HG03039 (cell line): ENCODE measurements around the gene ANKFN1.

Experiments used
- ATAC-seq: cut with Tn5 transposase; IDR thresholded peaks from one replicate; pipeline ENCODE4 v1.9.1; 2021; ENCODE audit warnings: mild to moderate bottlenecking, moderate library complexity; ENCODE audit not compliant: unreplicated experiment

Gene ANKFN1

DNA sequence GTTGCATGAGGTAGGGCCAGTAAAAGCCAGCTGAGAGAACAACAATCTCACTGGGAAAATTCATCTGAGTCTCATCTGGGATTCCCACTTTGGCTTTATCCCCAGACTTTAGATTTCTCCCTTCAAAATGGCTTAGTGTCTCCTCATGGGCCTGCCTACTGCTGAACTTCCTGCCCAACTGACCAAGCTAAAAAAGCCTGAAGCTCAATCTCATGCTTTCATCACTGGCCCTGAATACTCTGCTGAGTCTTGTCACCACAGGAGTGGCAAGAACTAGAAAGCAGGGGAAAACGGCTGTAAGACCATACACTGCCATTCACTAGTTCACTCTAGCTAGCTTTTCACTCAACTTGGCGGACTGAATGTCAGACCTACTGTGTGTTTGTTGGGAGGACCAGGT, 343.9 kb downstream of the ANKFN1 start:
- ATAC-seq: no peak

DNA sequence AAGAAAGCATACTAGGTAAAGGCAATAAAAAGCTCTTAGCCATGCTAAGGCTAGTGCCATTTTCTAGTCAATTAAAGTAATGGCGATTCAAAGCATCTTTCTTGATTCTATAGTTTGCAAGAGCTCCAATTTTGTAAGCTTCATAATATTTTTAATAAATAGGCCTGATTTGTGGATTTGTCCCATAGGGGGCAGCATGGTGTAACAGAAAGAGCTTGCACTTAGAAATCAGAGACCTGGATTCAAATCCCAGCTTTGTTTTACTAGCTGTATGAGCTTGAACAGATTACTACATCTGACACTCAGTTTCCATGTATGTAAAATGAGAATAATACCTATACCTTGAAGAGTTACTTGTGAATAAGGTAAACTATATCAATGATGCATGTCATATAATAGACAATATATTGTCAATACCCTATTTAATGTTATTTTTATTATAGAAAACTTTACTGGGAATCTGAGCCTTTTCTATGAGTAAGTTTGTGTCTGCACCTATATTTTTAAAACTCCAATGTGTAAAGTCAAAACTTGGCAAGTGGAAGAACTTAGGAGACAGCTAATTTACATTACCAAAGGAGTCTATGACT, 346.6 kb downstream of the ANKFN1 start:
- ATAC-seq: no peak

DNA sequence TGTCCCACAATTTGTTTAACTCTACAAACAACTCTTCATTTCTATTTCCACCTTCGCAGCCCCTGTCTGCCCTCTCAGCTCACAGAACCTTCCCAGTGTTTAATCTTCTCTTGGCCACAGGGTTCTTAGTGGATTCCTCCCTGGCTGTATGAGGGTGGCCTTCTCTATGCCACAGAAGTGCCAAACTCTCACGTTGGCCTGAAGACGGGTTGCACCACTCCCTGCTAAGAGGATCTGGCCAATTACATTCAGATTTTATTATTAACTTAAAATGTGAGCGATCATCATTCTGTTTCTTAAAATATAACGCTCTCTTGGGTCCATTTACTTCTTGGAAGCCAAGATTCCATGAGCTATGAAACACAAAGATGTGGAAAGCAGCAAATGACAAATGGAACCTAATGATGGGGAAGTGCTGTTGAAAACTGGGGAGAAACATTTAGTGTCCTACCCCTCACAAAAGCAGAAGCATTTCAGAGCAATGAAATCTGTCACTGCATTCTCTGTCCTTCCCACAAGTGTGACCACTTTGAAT, 348.9 kb downstream of the ANKFN1 start:
- ATAC-seq: no peak

DNA sequence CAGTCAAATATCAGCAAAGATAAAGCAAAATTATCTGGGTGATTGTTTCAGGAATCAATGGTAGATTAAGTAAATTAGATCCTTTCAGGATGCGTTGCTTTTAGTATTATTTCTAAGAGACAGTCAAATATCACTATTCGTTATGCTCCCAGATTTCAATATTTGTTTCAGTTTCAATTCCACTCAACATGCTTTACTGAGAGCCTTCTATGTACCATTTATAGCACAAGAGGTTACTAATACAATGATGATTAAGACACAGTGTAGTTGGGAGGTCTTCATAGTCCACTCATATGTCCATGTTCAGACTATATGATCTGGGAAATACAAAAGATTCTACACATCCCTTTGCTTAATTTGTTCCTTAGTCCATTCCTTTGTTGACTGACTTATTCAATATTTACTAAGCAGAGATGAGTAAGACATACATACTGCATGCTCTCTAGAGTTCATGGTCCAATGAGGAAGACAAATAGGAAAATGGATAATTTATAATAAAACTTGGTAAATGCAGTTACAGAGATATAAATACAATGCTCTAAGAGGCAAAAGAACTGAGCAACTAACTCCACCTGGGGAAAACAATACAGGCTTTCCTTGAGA, 352.0 kb downstream of the ANKFN1 start:
- ATAC-seq: no peak

DNA sequence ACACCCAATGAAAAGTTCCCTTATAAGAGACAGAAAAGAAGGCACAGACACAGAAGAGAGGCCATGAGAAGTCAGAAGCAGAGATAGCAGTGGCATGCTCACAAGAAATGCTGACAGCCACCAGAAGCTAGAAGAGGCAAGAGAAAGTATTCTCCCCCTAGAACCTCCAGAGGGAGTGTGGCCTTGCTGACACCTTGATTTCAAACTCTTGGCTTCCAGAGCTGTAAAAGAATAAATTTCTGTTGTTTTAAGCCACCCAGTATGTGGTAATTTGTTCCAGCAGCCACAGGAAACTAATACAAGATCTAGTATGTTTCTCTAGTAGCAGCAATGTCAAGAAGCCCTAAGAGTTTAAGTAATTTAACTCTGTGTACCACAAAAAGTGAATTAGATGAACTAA, 353.1 kb downstream of the ANKFN1 start:
- ATAC-seq: no peak

DNA sequence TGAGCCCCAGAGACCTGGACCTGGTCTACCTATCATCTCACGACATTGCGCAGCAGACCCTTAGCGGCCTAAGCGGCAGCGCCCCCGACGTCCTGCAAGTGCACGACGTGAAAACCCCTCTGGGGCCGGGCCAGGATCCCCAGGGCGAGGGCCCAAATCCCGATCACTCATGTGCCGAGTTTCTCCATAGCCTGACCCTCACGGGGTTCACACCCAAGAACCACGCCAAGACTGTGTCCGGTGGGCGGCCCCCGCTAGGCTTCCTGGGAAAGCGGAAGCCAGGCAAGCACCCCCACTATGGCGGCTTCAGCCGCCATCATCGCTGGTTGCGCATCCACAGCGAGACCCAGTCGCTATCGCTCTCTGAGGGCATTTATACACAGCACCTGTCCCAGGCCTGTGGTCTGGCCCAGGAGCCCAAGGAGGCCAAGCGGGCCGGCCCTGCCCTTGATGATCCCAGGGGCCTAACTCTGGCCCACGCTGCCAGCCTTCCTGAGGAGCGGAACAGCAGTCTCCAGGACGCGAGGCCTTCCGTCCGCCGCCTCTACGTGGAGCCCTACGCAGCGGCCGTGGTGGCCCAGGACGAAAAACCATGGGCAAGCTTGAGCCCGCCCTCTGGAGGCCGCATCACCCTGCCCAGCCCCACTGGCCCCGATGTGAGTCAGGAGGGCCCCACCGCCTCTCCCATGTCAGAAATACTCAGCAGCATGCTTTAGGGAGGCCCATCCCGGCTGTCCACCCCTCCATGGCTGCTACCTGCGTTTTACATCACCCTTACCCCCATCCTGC, 357.5 kb downstream of the ANKFN1 start:
- ATAC-seq: no peak

DNA sequence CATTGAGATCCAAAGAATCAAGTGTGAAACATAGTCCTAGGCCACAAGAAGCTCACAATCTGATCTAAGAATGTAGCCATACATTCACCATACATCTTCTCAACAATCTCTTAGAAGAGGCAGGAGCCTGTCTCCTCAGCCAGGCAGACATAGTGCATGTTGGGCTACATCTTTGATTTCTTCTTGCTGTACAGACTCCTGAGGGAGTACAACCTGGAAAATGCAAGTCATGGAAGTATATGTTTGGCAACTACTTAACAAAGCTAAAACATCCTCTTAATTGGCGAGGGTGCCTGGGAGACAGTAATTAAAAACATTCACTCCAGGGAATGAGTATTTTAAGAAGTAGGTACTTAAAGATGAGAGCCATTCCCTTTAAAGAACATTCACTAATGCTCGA, 361.0 kb downstream of the ANKFN1 start:
- ATAC-seq: no peak

DNA sequence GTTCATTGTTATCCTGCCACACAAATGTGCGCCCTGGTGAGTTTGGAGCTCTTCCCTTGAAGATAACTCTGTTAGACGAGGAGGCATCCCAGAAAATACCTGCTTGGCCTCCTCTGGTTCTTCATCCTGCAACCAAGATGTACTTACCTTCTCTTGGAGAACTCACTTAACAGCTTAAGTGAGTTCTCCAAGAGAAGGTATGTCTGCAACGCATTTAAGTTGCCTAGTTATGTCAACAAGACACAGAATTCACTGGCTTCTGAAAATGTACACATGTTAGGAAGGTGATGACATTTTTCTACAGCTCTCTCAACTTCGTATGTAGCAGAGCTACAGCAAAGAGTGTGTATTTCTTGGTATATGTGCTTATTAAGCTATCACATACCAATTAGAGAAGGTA, 361.6 kb downstream of the ANKFN1 start:
- ATAC-seq: no peak

DNA sequence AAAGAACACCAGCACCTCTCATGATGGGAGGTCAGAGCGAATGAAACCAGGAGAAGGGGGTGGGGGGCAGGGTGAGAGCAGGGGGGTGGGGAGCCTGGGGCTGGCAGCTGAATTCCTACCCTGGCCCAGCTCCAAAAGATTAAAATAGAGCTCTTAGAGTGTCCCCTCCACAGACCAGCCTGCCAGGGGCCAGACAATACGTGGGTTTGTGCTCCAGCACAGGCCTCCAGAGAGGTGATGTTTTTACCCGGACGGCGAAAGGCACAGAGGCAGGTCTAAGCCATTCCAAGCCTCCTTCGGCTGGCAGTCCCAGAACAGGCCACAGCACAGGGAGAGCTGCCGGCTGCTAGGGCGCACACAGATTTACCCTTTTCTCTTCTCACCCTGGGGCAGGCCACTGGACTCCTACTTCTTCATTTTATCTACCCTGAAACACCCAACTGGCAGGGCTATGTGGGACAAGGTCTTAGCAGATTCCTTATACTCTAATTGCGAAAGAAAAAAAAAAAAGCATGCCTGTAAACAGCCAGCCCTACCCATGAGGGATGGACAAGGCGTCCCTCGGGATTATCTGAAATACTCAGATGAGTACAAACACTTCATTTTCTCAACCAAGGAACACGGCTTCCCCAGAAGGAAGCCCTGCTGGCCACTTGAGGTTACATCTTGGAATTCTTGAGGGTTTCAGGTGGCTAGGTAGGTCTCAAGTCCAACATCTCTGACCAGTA, 368.3 kb downstream of the ANKFN1 start:
- ATAC-seq: no peak

DNA sequence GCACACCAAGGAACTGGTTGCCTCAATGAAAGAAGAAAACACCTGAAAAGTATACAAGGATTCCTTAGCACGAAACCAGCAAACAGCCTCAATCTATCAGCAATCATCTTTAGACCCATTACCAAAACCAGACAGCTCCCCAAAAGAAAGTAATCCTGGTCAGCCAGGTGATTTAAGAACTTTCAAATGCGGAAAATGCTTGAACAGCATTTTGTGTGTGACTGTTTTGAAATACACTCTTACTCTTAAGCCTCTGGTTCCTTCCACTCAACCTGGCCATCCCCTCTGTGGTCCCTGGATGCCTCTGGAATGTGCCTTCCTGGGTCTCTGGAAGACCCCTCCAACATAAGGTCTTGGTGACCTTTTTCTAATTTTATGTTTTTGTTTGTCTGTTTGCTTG, 369.8 kb downstream of the ANKFN1 start:
- ATAC-seq: no peak

DNA sequence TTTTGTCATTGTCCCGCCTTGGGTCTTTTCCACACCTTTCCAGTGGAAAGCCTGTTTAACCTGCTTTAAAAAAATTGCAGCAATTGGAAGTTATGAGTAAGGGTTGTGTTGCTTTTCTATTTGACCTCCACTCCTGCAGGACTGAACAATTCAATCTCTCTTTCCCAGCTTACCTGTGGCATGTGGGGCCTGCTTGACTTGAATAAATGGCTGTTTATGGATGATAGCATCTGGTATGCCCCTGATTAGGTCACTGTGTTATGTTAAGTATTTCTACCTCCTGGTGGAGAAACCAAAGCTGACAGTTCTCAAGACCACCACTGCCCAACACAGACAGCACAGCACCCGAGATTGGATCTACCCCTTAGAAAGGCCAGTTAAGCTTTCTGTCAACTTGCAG, 375.4 kb downstream of the ANKFN1 start:
- no peak for ATAC-seq

DNA sequence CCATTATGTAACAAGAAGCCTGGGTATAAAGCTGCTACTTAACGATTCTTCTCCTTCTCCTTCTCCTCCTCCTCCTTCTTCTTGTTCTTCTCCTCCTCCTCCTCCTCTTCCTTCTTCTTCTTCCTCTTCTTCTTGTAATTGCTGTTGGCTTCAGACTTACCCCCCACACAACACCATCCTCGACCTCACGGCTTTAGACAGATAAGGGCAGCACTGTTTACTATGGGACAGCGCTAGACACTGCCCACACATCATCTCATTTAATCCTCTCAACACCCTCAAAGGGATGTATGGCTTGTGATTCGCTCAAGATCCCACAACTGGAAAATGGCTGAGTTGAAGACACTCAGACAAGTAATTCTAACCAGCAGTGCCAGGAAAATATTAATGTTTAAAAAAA, 379.7 kb downstream of the ANKFN1 start:
- no peak for ATAC-seq

DNA sequence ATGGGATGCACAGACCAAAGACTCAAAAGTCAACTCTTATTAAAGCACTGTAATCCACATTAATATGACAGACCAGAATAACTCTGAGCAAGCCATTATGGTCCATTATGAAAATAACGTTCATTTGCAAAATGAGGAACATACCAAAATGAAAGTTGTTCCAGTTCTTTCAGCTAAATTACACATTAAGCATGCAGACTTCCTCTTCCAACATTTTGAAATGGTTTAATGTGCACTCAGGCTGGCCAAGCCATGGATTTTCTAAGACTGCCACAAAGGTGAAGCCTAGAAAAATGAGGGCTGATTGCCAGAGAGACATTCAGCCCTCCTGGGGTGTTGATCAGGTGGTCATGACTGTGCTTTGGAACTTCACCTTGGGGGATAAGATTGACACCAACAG, 383.5 kb downstream of the ANKFN1 start:
- ATAC-seq: no peak

DNA sequence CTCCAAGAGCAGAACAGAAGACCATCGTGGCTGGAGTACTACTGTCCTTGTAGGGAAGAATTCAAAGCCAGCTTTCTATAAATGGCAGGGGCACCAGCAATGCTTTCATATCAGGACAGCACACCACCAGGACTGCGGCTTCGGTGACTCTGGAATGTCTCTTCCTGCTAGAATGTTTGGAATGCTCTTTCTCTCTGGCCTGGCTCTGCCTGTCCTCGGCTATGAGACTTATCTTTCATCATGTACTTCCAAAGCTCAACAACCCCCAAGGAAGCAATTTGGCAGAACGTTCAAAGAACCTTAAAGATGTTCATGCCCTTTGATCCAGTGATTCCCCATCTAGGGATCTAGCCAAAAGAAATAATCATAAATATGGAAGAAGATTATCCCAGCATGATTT, 387.6 kb downstream of the ANKFN1 start:
- no peak for ATAC-seq

DNA sequence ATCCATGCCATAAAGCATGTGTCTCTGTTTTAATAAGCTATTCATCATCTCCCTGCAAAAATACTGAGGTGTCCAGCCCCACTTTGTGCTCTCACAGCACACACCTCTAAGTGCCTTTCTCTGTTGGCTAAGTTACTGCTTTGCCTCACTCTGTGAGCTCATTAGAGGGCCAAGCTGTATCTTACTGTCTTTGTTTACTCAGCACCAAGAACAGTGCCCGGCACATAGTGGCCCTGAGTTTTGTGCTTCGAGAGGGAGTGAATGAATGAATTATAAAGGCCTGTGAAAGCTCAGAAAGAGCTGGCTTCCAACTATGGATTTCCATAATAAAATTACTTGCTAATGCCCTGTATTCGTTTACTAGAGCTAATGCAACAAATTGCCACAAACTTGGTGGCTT, 390.0 kb downstream of the ANKFN1 start:
- ATAC-seq: no peak

DNA sequence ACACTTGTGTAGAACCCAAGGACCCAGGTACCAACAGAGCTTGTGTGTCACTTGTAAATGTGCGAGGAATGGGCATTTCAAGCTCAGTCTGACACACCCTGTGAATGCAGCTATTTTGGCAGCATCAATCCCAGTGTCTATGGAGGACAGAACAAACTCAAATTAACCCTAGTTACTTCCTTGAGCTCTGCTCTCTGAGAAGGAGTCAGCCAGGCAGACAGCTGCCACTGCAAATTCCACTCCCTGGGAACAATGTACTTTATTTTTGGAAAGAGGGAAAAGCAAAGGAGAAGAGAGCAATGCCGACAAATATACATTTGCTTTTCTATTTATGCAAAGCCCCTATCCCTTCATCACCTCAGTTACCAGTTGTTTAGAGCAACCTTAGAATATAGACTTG, 391.8 kb downstream of the ANKFN1 start:
- no peak for ATAC-seq

DNA sequence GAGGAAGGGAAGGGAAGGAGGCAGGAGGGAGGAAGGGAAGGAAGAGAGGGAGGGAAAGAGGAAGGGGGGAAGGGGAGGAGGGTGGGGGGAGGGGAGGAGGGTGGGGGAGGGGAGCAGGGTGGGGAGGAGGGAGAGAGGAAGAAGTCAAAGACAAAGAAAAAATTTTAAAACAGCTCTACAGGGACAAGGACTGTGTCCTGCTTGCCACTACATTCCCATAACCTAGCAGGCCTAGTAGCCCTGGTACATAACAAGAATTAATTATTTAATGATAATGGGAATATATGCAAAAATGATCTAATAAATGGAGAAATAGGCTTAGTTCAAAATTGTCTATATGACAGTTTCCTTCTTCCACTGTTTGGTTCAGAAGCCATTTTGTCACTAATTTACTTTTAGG, 392.7 kb downstream of the ANKFN1 start:
- ATAC-seq: no peak

DNA sequence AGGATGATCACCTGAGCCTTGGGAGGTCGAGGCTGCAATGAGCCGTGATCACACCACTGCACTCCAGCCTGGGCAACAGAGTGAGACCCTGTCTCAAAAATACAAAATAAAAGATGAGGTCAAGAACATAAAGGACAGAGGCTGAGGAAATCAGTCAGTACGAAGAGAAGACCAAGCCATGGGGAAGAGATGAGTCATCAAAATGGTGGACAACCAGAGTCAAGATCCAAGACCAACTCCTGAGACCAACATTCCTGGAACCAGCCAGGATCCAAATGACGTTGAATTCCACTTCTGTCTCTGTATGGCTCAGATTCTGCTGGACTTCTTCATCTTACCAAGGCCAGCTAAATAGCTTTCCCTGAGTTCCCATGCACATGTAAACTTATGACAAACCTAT, 395.4 kb downstream of the ANKFN1 start:
- ATAC-seq: no peak

DNA sequence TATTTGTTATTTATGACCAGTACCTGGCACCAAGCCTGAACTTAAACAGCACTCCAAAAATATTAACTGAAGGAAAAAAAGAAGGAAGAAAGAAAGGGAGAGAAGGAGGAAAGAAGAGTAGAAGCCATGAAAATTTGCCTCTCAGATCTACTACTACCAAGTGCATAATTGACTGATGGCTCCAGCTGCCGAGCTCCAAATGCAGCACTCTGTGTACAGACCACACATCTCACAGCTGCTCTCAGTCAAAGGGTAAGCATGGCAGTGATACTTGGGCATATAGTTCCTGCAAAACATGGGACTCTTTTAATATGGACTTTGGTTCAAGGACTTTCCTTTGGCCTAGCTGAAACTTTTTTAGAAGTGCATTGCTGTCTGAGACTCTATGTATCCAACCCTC, 396.2 kb downstream of the ANKFN1 start:
- no peak for ATAC-seq

DNA sequence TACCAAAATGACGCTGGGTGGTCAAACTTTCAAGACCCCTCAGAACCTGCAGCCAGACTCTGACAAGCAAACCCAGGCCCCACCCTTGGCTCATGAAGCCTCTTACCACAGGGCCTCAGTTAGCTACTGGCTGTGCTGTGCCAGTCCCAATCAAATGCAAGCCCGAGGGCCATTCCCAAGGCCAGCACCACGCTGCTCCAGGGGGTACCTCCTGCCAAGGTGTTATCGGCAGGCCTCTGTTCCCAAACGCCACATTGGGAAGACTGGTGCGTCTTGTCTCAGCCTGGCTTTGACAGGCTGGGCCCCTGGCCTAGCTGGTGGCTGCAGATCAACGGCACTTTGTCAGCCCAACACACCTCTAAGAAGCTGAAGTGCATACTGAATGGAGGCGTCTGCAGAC, 404.4 kb downstream of the ANKFN1 start:
- ATAC-seq: no peak

DNA sequence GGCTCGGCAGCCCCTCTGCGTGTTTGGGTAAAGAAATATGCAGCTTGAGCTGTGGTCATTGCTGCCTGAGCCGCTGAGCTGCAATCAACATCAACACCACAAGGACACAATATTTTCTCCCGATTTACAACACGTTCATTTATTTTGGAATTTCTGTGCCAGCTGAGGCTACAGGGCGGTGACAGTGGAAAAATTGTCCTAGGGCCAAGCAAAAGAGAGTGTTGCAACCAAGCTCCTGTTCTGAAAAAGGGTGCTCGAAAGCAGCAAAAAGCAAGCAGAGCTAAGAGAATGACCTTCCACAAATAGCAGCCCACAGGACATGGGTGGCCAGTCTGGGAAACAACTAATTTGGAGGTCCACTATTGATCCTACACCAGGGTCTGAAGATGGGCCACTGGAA, 404.8 kb downstream of the ANKFN1 start:
- ATAC-seq: no peak
